Lower leg skin (tissue), 3 donors: ENCODE measurements around the gene DAPK2.

ENCODE experiments used
- POLR2A ChIP-seq, 2 donors: fragments of 450-650 bp; IDR thresholded peaks; one replicate each; pipeline ENCODE4 v1.6.1; 2016 to 2017; ENCODE audit warnings: antibody characterized with exemption in 2 of 2, mild to moderate bottlenecking in 1 of 2, moderate library complexity in 1 of 2
- TF ChIP-seq, protein P1 (sequence below), 3 donors: fragments of 450-650 bp; IDR thresholded peaks; one replicate each; pipeline ENCODE4 v1.5.1; 2016; ENCODE audit warnings: antibody characterized with exemption in 3 of 3, mild to moderate bottlenecking in 3 of 3, moderate library complexity in 2 of 3

DNA sequence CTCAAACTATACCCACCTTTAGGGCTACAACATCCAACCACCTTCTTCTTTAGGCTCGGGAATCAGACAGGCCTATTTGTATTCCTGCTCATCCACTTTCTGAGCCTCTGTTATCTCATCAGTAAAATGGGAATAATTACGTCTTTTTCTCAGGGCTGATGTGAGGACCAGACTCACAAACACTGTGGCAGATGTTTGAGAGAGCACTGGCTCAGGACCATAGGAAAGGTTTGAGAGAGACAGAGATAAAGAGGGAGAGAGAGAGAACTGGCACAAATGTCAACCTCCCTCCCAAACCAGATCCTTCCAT lies 4.8 kb upstream of the DAPK2 start:
- TF ChIP-seq, protein P1, sequence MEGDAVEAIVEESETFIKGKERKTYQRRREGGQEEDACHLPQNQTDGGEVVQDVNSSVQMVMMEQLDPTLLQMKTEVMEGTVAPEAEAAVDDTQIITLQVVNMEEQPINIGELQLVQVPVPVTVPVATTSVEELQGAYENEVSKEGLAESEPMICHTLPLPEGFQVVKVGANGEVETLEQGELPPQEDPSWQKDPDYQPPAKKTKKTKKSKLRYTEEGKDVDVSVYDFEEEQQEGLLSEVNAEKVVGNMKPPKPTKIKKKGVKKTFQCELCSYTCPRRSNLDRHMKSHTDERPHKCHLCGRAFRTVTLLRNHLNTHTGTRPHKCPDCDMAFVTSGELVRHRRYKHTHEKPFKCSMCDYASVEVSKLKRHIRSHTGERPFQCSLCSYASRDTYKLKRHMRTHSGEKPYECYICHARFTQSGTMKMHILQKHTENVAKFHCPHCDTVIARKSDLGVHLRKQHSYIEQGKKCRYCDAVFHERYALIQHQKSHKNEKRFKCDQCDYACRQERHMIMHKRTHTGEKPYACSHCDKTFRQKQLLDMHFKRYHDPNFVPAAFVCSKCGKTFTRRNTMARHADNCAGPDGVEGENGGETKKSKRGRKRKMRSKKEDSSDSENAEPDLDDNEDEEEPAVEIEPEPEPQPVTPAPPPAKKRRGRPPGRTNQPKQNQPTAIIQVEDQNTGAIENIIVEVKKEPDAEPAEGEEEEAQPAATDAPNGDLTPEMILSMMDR (IDR thresholded peaks at IDR 0.05) = no peak
- TF ChIP-seq POLR2A (IDR thresholded peaks at IDR 0.05) = no peak
